Endometrium (tissue), 2 donors: Measurements from ENCODE around the gene CSE1L.
"Not testable (repeated sequence)": the region's sequence is repeated elsewhere in the genome, so short reads cannot be mapped to it uniquely, and the experiment has no call there.

Source experiments
- FAIRE-seq: peaks from 2 replicates; lab custom pipeline; 2012; peaks lifted over from hg19 to GRCh38; lab: Jason Lieb, UNC
- donor health status: control.
- donor health status: control.

The CSE1L gene

GRCh38 chr20:49046087-49046900 lies at the start of gene CSE1L:
CSE1L (plus strand) TSS chr20:49046312; CDS start chr20:49058464, 12,152 bp downstream.
- peak; percentile 83 for FAIRE-seq

DNA sequence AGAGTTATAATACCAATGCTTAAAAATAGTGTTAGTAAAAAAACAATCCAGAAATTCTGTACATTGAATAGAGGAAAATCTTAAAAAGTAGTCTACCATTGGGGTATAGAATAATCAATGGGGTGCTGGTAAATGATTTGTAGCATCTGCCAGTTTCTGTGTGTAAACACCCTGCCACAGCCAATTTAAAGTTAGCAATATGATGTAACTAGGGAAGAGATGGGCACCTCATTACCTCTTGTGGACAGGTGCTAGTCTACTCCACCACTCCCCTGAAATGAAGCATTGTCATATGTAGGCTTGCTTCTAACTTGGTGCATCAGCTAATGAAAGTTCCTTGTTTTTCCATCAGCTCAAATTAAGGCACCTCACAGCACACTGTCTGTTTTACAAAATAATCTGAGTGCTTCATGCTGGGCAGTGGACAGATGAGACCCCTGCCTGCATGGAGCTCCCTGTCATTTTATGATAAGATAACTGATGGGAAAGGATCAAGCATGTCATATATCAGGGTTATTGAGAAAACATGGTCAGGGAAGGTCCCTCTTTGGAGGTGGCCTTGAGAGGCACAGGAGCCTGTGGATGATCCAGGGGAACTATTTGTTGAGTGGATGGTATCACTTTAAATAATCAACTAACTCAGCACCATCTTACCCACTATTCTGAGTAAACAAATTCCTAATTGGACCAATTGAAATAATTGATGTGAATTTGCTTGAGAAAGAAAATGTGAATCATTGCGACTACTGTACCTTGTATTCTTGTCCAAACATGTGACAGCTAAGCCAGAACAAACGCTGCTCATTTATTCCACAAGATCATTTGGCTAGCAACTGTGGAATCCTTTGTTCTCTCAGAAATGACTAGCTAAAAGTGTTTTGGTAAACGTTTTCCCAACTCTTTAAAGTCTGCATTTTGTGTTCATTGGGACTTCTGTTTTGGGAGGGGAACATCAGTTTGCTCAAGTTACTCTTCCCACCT lies 45.9 kb upstream of the CSE1L start:
- no peak for FAIRE-seq

GRCh38 chr20:49001741-49002140 lies 44.4 kb upstream of the CSE1L start:
- no peak for FAIRE-seq

DNA sequence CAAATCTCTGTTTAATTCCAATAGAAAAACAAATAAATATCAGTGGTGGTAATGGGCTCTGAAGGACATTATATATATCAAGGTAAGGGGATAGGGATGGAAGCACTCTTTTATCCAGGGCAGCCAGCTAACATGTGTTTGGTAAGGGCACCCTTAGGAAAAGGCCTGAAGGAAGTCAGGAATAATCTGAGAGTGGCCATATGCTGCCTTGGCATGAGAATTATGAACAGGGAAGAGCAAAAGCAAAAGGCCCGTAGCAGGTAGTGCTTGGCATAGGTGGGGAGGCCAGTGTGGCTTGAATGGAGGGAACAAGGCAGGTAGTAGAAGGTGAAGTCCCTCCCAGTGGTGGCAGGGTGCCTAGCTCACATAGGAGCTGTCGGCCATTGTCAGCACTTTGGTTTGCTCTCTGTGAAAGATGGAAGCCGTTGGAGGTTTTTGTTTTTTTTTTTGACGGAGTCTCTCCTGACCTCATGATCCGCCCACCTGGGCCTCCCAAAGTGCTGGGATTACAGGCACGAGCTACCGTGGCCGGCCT lies 39.6 kb upstream of the CSE1L start:
- FAIRE-seq, result no peak

- no peak for FAIRE-seq
Measured at GRCh38 chr20:49009899-49010631, 36.0 kb upstream of the CSE1L start.

GRCh38 chr20:49024220-49024619 lies 21.9 kb upstream of the CSE1L start:
- FAIRE-seq, result no peak

DNA sequence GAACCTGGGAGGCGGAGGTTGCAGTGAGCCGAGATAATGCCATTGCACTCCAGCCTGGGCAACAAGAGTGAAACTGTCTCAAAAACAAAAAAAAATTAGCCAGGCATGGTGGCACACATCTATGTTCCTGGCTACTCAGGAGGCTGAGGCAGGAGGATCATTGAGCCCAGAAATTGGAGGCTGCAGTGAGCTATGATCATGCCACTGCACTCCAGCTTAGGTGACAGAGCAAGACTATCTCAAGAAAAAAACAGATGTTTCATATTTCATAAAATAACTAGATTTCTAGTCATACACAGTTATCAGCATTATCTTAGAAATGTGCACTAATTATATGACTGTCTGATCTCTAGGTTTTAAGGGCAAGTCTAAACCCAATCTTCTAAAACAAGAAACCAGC lies 17.9 kb upstream of the CSE1L start:
- FAIRE-seq, result not testable (repeated sequence)

DNA sequence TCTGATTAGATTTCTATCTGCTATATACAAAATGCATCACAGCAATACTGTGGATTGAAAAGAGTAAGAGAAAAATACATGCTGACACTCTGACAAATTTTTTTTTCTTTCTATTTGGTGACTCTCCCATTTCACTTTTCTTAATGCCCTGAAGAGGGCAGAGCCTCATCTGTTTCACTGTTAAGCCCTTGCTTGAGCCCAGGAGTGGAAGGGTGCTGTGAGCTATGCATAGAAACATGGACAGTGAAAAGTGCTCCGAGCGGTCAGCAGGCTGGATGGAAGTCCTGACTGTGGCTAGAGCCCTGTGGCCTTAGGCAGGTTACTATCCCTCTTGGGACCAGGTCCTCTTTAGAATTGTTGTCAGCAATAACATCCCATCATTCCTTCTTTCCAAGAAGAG lies 17.4 kb upstream of the CSE1L start:
- FAIRE-seq, result no peak

DNA sequence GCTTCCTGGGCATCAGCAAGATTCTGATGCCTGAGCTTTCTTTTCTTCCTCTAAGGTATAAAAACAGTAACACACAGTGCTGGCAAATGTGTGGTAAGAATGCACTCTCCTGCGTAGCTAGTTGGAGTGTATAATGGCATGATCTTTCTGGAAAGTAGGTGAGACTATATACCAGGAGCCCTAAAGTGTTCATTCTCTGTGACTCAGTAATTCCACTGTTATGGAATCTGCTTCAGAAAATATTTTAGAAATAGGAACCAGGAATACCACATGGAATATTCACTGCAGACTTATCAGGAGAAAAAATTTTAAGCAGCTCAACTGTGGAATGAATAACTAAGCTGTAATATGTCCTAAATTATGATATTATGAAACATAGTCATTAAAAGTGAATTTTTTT lies 16.9 kb upstream of the CSE1L start:
- FAIRE-seq, result no peak

DNA sequence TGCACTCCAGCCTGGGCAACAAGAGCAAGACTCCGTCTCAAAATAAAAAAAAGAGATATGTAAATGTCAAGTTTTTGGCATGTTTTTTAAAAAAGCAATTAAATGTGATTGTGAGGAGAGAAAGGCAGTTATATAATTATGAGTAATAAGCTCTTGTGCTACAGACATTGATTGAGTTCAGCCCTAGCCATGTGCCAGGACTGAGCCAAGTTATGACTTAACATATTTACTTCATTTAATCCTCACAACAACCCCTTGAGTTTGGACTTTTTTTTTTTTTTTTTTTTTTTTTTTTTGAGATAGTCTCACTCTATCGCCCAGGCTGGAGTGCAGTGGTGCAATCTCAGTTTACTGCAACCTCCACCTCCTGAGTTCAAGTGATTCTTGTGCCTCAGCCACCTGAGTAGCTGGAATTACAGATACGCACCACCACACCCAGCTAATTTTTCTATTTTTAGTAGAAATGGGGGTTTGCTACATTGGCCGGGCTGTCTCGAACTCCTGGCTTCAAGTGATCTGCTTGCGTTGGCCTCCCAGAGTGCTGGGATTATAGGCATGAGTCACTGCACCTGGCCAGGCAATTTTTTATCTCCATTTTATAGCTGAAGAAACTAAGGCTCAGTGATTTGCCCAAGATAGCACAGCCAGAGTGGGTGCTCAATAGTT lies 15.0 kb upstream of the CSE1L start:
- FAIRE-seq, result no peak

DNA sequence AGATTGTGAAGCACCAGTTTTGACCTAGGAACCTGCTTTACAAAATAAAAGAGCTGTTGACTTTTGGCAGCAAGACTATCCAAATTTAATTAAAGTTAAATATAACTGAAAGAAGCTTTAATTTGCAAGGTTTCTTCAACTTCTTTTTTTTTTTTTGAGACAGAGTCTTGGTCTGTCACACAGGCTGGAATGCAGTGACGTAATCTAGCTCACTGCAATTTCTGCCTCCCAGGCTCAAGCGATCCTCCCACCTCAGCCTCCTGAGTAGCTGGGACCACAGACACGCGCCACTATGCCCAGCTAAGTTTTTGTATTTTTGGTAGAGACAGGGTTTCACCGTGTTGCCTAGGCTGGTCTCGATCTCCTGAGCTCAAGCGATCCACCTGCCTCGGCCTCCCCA lies 13.7 kb upstream of the CSE1L start:
- FAIRE-seq, result no peak

DNA sequence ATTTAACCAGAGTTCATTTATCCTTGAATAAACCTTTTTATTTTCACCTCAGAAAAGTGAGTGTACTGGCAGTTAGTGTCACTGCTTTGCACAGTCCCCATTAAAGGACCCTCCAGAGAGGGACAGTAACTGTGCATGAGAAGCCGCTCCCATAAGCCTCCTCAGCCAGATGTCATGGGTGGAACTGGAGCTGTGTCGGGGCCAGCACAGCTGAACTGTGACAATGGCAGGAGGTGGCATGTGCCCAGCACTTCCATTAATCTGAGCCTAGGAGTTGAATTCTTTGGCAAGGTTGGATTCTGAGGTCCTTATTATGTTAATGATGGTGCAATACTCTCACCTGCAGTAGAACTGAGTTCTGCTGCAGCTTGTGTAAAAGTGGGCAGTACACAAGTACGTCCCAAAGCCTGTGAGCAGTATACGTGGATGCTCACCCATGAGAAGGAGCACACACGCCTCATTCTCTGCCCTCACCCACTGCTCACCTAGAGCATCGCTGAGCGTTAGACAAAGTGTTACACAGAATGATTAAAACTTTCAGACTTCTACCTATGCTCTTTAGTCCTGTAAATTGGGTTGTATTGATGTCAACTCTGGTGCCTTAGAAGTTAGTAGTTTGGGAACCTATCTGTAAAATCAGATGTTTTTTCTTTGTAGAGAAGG lies 11.9 kb upstream of the CSE1L start:
- FAIRE-seq, result no peak

DNA sequence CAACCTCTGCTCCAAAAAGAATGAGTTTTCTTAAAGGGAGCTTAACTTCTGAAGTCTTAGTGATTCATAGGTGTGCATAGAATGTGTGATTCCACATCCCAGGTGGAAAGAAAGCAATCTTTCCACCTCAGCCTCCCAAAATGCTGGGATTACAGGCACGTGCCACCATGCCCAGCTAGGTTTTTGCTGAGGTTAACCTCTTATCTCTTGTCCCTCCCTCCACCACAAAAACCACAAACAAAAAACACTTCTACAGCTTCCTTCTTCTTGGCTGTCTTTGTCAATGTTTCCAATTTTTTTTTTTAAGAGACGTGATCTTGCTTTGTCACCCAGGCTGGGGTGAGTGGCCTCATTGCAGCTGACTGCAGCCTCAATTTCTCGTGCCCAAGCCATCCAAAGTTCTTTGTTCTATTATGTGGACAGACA lies 8.1 kb upstream of the CSE1L start:
- no peak for FAIRE-seq

- no peak for FAIRE-seq
Measured at GRCh38 chr20:49039854-49040253, 6.3 kb upstream of the CSE1L start.

DNA sequence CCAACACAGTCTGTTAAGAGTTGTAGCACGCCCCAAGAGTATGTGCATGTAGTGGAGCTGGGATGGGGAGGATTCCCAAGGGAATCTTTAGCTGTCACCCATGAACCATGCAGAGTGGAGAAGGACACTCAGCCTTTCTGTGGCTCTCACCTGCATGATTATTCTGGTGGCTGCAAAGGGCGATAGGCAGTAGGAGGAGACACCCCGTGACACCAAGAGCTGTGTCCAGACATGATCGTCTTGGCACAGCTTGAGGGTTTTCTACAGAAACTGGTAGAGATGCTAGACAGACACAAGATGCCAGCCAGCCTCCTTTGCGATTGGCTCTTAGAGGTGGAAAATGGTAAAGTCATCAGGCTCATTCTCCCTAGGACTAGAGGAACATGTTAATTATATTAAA lies 3.1 kb upstream of the CSE1L start:
- no peak for FAIRE-seq

DNA sequence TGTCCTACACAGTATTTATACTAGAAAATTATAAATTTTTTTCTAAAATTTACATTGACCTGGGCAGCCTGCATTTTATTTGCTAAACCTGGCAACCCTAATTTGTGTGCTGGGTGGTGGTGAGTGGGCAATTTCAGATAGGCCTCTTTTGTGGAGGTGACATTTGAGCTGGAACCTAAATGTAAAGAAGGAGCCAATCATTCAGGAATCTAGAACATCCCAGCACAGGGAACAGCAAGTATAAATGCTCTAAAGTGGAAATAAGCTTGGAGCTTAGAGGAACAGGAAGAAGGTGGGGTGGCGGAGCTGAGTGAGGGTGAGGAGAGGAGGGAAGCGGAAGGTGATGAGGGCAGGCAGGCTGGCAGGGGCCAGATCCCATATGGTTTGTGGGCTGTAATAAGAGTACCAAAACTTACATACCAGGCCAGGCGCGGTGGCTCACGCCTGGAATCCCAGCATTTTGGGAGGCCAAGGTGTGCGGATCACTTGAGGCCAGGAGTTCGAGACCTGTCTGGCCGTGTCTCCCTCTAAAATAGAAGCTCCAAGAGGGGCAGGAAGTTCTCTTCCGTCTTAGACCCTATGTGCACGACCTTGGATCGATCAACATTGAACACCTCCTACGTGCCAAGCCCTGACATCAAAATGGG lies 549 bp upstream of the CSE1L start:
- no peak for FAIRE-seq

DNA sequence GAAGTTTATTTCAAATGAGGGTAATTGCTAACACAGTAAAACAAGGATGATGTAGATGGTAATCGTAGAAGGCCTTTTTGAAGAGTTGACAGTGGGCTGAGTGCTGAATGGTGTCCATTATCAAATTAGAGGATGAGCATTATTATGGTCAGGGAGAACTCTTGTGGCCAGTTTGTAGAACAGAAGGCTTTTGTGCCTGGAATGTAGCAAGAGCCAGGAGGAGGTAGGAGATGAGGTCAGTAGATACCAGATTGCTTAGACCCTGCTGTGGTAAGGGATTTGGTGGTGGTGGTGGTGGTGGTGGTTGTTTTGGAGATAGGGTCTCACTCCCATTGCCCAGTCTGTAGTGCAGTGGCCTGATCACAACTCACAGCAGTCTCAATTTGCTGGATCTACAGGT lies 6.2 kb downstream of the CSE1L start:
- FAIRE-seq, result no peak

GRCh38 chr20:49054056-49054643 lies 8.0 kb downstream of the CSE1L start:
- FAIRE-seq, result no peak

DNA sequence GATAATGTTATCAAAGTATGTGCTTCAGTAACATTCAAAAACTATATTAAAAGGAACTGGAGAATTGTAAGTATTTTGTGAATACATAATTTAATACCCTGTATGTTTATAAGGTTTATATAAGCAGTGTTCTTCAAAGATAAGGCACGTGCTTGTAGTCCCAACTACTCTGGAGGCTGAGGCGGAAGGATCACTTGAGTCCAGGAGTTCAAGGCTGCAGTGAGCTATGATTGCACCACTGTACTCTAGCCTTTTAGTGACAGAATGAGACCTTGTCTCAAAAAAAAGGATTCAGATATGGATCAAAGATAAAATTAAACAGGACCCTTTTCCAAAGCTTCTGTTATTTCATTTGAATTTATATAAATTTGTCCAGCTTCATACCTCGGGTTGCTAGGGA lies 17.2 kb downstream of the CSE1L start:
- no peak for FAIRE-seq

DNA sequence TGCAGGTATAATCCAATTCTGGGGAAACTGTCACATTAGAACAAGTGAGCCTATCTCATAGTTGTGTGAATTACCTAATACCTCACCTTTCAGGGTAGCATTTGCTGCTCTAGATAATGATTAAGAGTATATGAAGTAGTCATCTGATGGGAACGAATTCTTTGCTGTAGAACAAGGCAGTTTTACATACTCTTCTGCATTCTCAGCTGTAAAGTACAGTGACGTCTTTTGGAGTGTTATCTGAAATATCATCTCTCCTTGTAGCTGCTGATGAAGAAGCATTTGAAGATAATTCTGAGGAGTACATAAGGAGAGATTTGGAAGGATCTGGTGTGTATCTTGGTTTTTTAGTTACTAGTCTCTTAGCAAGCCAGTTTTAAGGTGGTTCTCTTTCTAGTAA lies 28.4 kb downstream of the CSE1L start:
- no peak for FAIRE-seq
